ENCODE measurements around the gene VAV3.

VAV3 gene

GRCh38 chr1:107831921-107832320 is 133.1 kb downstream of the VAV3 start:
- DNase-seq: no peak

GRCh38 chr1:107830526-107830925 is 134.5 kb downstream of the VAV3 start:
- no peak for DNase-seq

- DNase-seq: no peak
These were observed 134.9 kb downstream of the VAV3 start for GRCh38 chr1:107830075-107830474.

- DNase-seq: no peak
These were observed 135.8 kb downstream of the VAV3 start for GRCh38 chr1:107829036-107829770.

- DNase-seq: no peak
These were observed 140.0 kb downstream of the VAV3 start for GRCh38 chr1:107824946-107825345.

- DNase-seq: no peak
These were observed 143.6 kb downstream of the VAV3 start for GRCh38 chr1:107821340-107821739.

GRCh38 chr1:107820801-107821200 is 144.2 kb downstream of the VAV3 start:
- no peak for DNase-seq

- DNase-seq: no peak
These were observed 147.0 kb downstream of the VAV3 start for GRCh38 chr1:107817935-107818334.

- no peak for DNase-seq
These were observed 147.8 kb downstream of the VAV3 start for GRCh38 chr1:107817206-107817605.

GRCh38 chr1:107810291-107810951 is 154.6 kb downstream of the VAV3 start:
- DNase-seq: no peak

- DNase-seq: no peak
These were observed 157.1 kb downstream of the VAV3 start for GRCh38 chr1:107807855-107808254.

- DNase-seq: no peak
These were observed 157.6 kb downstream of the VAV3 start for GRCh38 chr1:107807405-107807804.

GRCh38 chr1:107806902-107807301 is 158.1 kb downstream of the VAV3 start:
- DNase-seq: no peak

GRCh38 chr1:107804741-107805140 is 160.2 kb downstream of the VAV3 start:
- DNase-seq: no peak

GRCh38 chr1:107804134-107804533 is 160.8 kb downstream of the VAV3 start:
- DNase-seq: no peak

GRCh38 chr1:107803579-107803978 is 161.4 kb downstream of the VAV3 start:
- no peak for DNase-seq

GRCh38 chr1:107802654-107803053 is 162.3 kb downstream of the VAV3 start:
- DNase-seq: no peak

GRCh38 chr1:107795994-107796393 is 169.0 kb downstream of the VAV3 start:
- no peak for DNase-seq

- DNase-seq: no peak
These were observed 169.5 kb downstream of the VAV3 start for GRCh38 chr1:107795441-107795840.

GRCh38 chr1:107794571-107794970 is 170.4 kb downstream of the VAV3 start:
- no peak for DNase-seq

- no peak for DNase-seq
These were observed 171.0 kb downstream of the VAV3 start for GRCh38 chr1:107793896-107794453.

GRCh38 chr1:107791348-107791747 is 173.6 kb downstream of the VAV3 start:
- no peak for DNase-seq

GRCh38 chr1:107789817-107790524 is 175.0 kb downstream of the VAV3 start:
- no peak for DNase-seq

Measured in femur (tissue), 1 donor.